GM12878 (cell line): ENCODE data around the gene BCL2. TPM values are rescaled to one million over a fixed set of nuclear protein-coding genes. Genes with fewer than 3 reads are reported as not detected.

ENCODE experiments used
- ATAC-seq: fragments of 200-7000 bp; cut with Tn5 transposase; 3 replicates; pipeline ENCODE4 v1.9.1; 2020; ENCODE audit warnings: mild to moderate bottlenecking, moderate library complexity
- BruUV-seq: library from RNA; stranded (reverse); fragments of 400-500 nt; replicated peaks from 2 replicates; lab custom pipeline; 2021; lab: Mats Ljungman, UMichigan
- CTCF ChIA-PET: fragments of 300-600 bp; sonication (Branson Sonifier 250); formaldehyde crosslinking; extraction: SDS; loops from one replicate; lab custom pipeline; 2021; ENCODE audit warnings: inconsistent platforms; lab: Yijun Ruan, JAX
- POLR2A ChIA-PET: fragments of 350-600 bp; formaldehyde crosslinking; extraction: SDS; loops from one replicate; lab custom pipeline; 2021; ENCODE audit warnings: inconsistent platforms; lab: Charles Lee
- RAD21 ChIA-PET: fragments of 300-600 bp; sonication (Branson Sonifier 250); formaldehyde crosslinking; loops from one replicate; lab custom pipeline; 2023; ENCODE audit warnings: antibody characterized with exemption; ENCODE audit not compliant: unreplicated experiment; lab: Charles Lee
- SMC1A ChIA-PET: fragments of 300-600 bp; sonication (Branson Sonifier 250); formaldehyde crosslinking; loops from one replicate; lab custom pipeline; 2023; ENCODE audit not compliant: unreplicated experiment, uncharacterized antibody; lab: Charles Lee
- DNase-seq: peaks from one replicate; pipeline ENCODE4 v3.0.0-alpha.2; 2011; ENCODE audit warnings: low read depth, low spot score
- FAIRE-seq: peaks from 3 replicates; lab custom pipeline; 2011; peaks lifted over from hg19 to GRCh38; lab: Jason Lieb, UNC
- H2AFZ ChIP-seq: 2 replicates; pipeline ENCODE4 v1.6.0; 2011; ENCODE audit warnings: low read depth, low read length, control low read depth; ENCODE audit not compliant: control insufficient read depth
- H3K27ac ChIP-seq: 2 replicates; pipeline ENCODE4 v1.5.1; 2011; ENCODE audit warnings: control low read depth; ENCODE audit not compliant: control insufficient read depth, insufficient read depth
- H3K27me3 ChIP-seq, 2 experiments: replicated peaks in 1 of 2; 2 replicates each; pipeline versions ENCODE4 v1.6.0 to v1.6.1; 2011; ENCODE audit warnings: low read length in 1 of 2; ENCODE audit not compliant: control insufficient read depth in 2 of 2, insufficient read depth in 2 of 2
- H3K36me3 ChIP-seq, 2 experiments: 2 replicates each; pipeline ENCODE4 v1.5.1; 2011; ENCODE audit warnings: low read length in 1 of 2; ENCODE audit not compliant: control insufficient read depth in 2 of 2, insufficient read depth in 2 of 2
- H3K4me1 ChIP-seq: 2 replicates; pipeline ENCODE4 v1.6.1; 2011; ENCODE audit warnings: mild to moderate bottlenecking, low read length, moderate library complexity, mixed read lengths; ENCODE audit not compliant: control insufficient read depth, insufficient read depth
- H3K4me2 ChIP-seq: 2 replicates; pipeline ENCODE4 v1.6.0; 2011; ENCODE audit warnings: control low read depth; ENCODE audit not compliant: control insufficient read depth, insufficient read depth
- H3K4me3 ChIP-seq: fragments of 200-600 bp; sonication (generic); 2 replicates; pipeline ENCODE4 v1.5.1; 2016
- H3K79me2 ChIP-seq: 2 replicates; pipeline ENCODE4 v1.6.0; 2011; ENCODE audit warnings: low read length; ENCODE audit not compliant: control insufficient read depth, insufficient read depth
- H3K9ac ChIP-seq: 2 replicates; pipeline ENCODE4 v1.8.0; 2011; ENCODE audit warnings: low read length, control low read depth, mixed read lengths; ENCODE audit not compliant: control insufficient read depth, insufficient read depth
- H3K9me3 ChIP-seq: replicated peaks from 3 replicates; pipeline ENCODE4 v1.5.1; 2011; ENCODE audit warnings: mild to moderate bottlenecking, low read length; ENCODE audit not compliant: control insufficient read depth, insufficient read depth
- H4K20me1 ChIP-seq: 2 replicates; pipeline ENCODE4 v1.6.0; 2011; ENCODE audit not compliant: control insufficient read depth, insufficient read depth
- EZH2 ChIP-seq: IDR thresholded peaks from 2 replicates; pipeline ENCODE4 v1.6.1; 2012; ENCODE audit warnings: low read depth, mild to moderate bottlenecking, control low read depth, inconsistent platforms, low read length, borderline replicate concordance; ENCODE audit not compliant: control insufficient read depth
- FOXK2 ChIP-seq: fragments of 450-650 bp; IDR thresholded peaks from 2 replicates; pipeline ENCODE4 v1.6.1; 2017; ENCODE audit warnings: mild to moderate bottlenecking, moderate library complexity
- MEF2B ChIP-seq: fragments of 450-650 bp; IDR thresholded peaks from 2 replicates; pipeline ENCODE4 v1.6.1; 2018; ENCODE audit warnings: mild to moderate bottlenecking, moderate library complexity; ENCODE audit not compliant: partially characterized antibody, poor library complexity, severe bottlenecking
- MXI1 ChIP-seq: fragments of 150-350 bp; IDR thresholded peaks from 2 replicates; pipeline ENCODE4 v1.6.1; 2011; ENCODE audit warnings: low read depth, mild to moderate bottlenecking, inconsistent platforms, low read length, improper control_type of control experiment
- NFIC ChIP-seq: IDR thresholded peaks from 2 replicates; pipeline ENCODE4 v1.6.1; 2012; ENCODE audit warnings: low read depth, mild to moderate bottlenecking, inconsistent platforms, low read length, moderate library complexity
- NFYB ChIP-seq: IDR thresholded peaks from 2 replicates; pipeline ENCODE4 v1.6.1; 2011; ENCODE audit warnings: low read depth, mild to moderate bottlenecking, low read length, improper control_type of control experiment, moderate library complexity; ENCODE audit not compliant: insufficient read depth
- NKRF ChIP-seq: fragments of 450-650 bp; conservative IDR thresholded peaks from 2 replicates; pipeline ENCODE4 v1.6.1; 2017; ENCODE audit warnings: mild to moderate bottlenecking, moderate library complexity
- POLR2AphosphoS5 ChIP-seq: IDR thresholded peaks from 2 replicates; pipeline ENCODE4 v1.6.1; 2011; ENCODE audit warnings: mild to moderate bottlenecking, low read length, inconsistent platforms
- PRDM15 ChIP-seq: fragments of 450-650 bp; formaldehyde crosslinking; IDR thresholded peaks from 2 replicates; pipeline ENCODE4 v1.4.0; 2020; ENCODE audit warnings: mild to moderate bottlenecking, moderate library complexity
- SREBF2 ChIP-seq: IDR thresholded peaks from 2 replicates; pipeline ENCODE4 v1.6.1; 2012; ENCODE audit warnings: mild to moderate bottlenecking, low read length
- ZBTB33 ChIP-seq: fragments of 450-650 bp; IDR thresholded peaks from 2 replicates; pipeline ENCODE4 v1.6.1; 2017; ENCODE audit warnings: mild to moderate bottlenecking
- ZNF622 ChIP-seq: fragments of 450-650 bp; IDR thresholded peaks from 2 replicates; pipeline ENCODE4 v1.6.1; 2017; ENCODE audit warnings: mild to moderate bottlenecking, inconsistent platforms
- WGBS: methylation state at CpG from one replicate; pipeline ENCODE4 v1.1.6; 2016; ENCODE audit warnings: low lambda C conversion rate; ENCODE audit not compliant: insufficient replicate concordance, insufficient coverage; ENCODE audit errors: missing lambda C conversion rate; 5-methylcytosine and 5-hydroxymethylcytosine counted together
- in situ Hi-C: fragments of 300-500 bp; cut with MboI; formaldehyde crosslinking; loops from 9 replicates; pipeline ENCODE4 v1.14.3; 2018; ENCODE audit warnings: mixed read lengths
- intact Hi-C: fragments of 100-400 bp; cut with micrococcal nuclease; formaldehyde crosslinking; loops from one replicate; pipeline ENCODE4 v1.14.2; 2022; ENCODE audit not compliant: unreplicated experiment
- polyA plus RNA-seq, 11 experiments: library from polyadenylated mRNA; depleted of rRNA in 4 of 11; unstranded in 6 of 11; stranded (reverse) in 5 of 11; fragments of >200 nt; fragmentation: Nextera tagmentation in 4 of 11; fragmentation: Illumina TruSeq in 1 of 11; extraction: Ambion mirVana in 4 of 11; extraction: Trizol in 1 of 11; gene quantifications; 1 replicate in 1 of 11; 2 replicates in 10 of 11; pipeline versions ENCODE4 v1.2.1 to v1.2.3, GENCODE V29; 2011 to 2016; ENCODE audit warnings: inconsistent platforms in 2 of 11, missing spikeins in 2 of 11, low read depth in 1 of 11
- total RNA-seq, 4 experiments: library from RNA; depleted of rRNA in 3 of 4; stranded (reverse); fragments of >200 nt in 3 of 4; fragmentation: Illumina TruSeq in 1 of 4; extraction: Trizol in 1 of 4; gene quantifications; 2 replicates each; pipeline versions ENCODE4 v1.2.1 to v1.2.3, GENCODE V29; 2013 to 2021

The BCL2 gene
- total and polyA plus RNA-seq, 10 of the 15 experiments (the other 5 are each of a cell fraction or from before 2014, with no cell fraction given), result 4.1 to 47.8 (median 19.3) TPM

GRCh38 chr18:63236921-63237846, 82.4 kb downstream of the BCL2 start:
- ChIA-PET POLR2A (interaction anchor here (0.6 to 0.7 kb wide), 3 partner anchors 12 to 1641 kb away, joined by 3 read pairs; no protein-coding TSS in a partner anchor), RAD21 (no interaction called here), SMC1A (interaction anchor here (0.6 to 1.4 kb wide), 2 partner anchors 20 to 61 kb away, joined by 3 to 5 read pairs; no protein-coding TSS in a partner anchor), CTCF (interaction anchor here (0.6 to 1.4 kb wide), 3 partner anchors 12 to 31 kb away, joined by 3 to 4 read pairs (median 4); no protein-coding TSS in a partner anchor)
- H3K27me3 ChIP-seq, result no peaks in the 10 kb centered on the region
- H3K9ac ChIP-seq, result no peak overlapping the region
- H3K4me3 ChIP-seq, result no peak overlapping the region
- in situ Hi-C loops (no loop called here), intact Hi-C loops (no loop called here)
- peaks cover 3 to 12% of the 10 kb centered on the region in 2 experiments for H3K36me3 ChIP-seq
- H3K4me1 ChIP-seq, result peaks cover 17% of the 10 kb centered on the region
- DNase-seq (no peak), FAIRE-seq (no peak), ATAC-seq (no peak)
- 98% methylated on average over 20 of the region's 21 CpGs for WGBS
- H2AFZ ChIP-seq, result no peak overlapping the region
- peaks cover 38% of the 10 kb centered on the region for H3K79me2 ChIP-seq
- H4K20me1 ChIP-seq, result 0 out of 2 replicates have a peak, but pooled peaks cover under 1% of the 10 kb centered on the region
- H3K27ac ChIP-seq, result no peak overlapping the region
- peaks cover 22% of the 10 kb centered on the region; the same call in 2 of the 3 replicates for H3K9me3 ChIP-seq
- no peak overlapping the region for H3K4me2 ChIP-seq
- no TSS peak for BruUV-seq
- TF ChIP-seq ZNF622 (no peak), NFYB (no peak), POLR2AphosphoS5 (no peak), FOXK2 (no peak), NKRF (no peak), PRDM15 (CRISPR knock-in tag) (no peak), MEF2B (no peak), ZBTB33 (no peak), EZH2 (no peak), MXI1 (no peak), SREBF2 (no peak), NFIC (no peak)
